GM10266 (cell line): ENCODE data around the gene CEP120.

Experiments
- DNase-seq: peaks from one replicate; pipeline ENCODE4 v3.0.0; 2012; ENCODE audit errors: extremely low spot score
- TF ChIP-seq, protein P1 (sequence below): IDR thresholded peaks from 2 replicates; pipeline ENCODE4 v1.5.1; 2012; ENCODE audit warnings: mild to moderate bottlenecking, low read depth; ENCODE audit not compliant: control insufficient read depth, insufficient read depth; ENCODE audit errors: missing control alignments

Gene CEP120

DNA sequence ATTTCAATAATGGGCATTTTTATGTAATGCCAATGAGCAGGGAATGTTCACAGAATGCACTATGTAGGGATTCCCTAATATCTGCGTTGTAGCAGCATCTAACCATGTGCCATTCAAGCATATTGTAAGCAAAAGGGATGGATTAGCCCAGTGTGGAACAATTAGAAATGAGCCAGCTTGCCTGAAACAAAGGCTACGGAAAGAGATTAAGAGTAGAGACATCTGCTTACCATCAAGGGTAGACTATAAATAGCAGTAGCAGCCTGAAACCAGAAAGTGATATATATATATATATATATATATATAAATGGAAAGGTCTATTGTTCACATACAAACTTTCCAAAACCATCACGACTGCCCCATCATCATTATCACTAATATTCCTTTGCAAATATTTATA, 31.9 kb upstream of the CEP120 start:
- TF ChIP-seq, protein P1, sequence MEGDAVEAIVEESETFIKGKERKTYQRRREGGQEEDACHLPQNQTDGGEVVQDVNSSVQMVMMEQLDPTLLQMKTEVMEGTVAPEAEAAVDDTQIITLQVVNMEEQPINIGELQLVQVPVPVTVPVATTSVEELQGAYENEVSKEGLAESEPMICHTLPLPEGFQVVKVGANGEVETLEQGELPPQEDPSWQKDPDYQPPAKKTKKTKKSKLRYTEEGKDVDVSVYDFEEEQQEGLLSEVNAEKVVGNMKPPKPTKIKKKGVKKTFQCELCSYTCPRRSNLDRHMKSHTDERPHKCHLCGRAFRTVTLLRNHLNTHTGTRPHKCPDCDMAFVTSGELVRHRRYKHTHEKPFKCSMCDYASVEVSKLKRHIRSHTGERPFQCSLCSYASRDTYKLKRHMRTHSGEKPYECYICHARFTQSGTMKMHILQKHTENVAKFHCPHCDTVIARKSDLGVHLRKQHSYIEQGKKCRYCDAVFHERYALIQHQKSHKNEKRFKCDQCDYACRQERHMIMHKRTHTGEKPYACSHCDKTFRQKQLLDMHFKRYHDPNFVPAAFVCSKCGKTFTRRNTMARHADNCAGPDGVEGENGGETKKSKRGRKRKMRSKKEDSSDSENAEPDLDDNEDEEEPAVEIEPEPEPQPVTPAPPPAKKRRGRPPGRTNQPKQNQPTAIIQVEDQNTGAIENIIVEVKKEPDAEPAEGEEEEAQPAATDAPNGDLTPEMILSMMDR = no peak
- DNase-seq = no peak

DNA sequence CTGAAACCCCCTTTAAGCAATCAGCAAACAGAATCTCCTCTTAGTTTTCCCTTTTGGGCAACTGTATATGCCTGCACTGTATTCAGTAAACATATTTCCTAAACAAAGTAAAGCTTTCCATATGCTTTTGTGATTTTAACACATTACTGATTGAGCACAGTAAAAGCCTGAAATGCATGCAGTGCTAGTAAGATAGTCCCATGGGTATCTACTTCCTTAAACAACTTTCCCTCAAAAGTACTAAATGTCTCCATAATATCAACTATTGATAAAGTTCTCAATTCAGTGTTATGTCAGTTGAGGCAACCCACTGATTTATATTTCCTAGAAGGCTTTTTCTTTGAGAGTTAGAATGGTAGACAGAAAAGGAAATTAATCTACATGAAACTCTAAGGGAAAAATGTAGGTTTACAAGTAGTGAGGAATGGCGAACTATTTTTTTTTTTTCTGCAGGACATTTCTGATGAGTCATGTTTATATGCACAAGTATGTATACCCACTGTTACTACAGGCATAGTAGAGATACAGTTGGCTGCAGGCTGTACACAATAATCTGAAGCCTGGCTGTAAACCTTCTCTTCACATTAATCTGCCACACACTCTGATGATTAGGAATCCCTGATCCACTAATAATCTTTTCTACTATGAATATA, 31.2 kb upstream of the CEP120 start:
- no peak for DNase-seq
- TF ChIP-seq, protein P1 = no peak

DNA sequence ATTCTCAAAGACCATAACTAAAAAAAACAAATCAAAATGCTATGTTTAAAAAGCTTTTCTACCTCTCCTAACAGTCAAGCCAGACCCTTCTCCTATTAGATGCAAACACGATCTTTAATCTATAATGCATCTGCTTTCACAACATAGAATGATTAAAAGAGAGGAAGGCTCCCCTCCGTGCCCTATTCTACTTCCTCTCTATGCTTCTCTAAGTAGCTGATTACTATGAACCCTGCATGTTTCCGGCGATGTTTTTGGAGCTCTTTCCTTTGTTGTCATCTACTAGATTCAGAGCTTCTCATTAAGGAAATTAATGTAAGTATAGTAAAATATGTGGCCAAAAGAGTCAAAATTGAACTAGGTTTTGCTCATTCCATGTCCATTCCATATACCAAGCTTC, 29.2 kb upstream of the CEP120 start:
- no peak for DNase-seq
- TF ChIP-seq, protein P1 = no peak

DNA sequence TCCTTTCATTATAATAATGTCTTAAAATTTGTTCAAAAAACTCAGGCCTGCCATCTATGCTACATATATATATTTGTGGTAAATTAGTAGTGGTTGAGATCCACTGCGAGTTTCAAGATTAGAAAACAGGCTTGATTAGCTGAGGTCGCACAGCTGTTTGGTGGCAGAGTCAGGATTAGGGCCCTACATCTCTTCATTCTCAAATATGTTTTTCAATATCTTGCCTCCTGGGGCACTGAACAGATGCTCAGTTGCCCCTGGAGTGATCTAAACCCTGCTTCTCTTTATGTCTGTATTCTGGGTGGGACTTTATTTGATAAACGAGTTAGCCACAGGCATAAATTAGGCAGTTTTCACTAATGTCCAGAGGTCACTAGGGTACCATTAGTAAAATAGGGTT, 27.8 kb upstream of the CEP120 start:
- DNase-seq = no peak
- TF ChIP-seq, protein P1 = no peak

DNA sequence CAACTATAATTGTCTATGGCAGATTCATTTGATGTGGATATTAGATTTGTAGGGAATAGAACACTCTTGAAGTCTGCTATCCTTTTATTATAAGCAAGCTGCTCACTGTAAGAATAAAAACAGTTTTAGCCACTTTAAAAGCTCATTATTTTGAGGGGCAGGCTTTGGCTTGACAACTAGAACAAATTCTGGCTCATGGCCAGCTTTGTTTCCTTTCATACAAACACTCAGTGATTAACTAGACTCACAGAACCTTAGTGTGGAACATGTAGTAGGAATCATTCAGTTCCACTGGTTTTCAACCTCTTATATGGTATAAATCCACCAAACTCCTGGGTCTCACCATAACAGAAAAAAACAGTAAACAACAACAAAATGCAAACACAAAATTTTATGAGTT, 27.4 kb upstream of the CEP120 start:
- DNase-seq = no peak
- TF ChIP-seq, protein P1 = no peak

DNA sequence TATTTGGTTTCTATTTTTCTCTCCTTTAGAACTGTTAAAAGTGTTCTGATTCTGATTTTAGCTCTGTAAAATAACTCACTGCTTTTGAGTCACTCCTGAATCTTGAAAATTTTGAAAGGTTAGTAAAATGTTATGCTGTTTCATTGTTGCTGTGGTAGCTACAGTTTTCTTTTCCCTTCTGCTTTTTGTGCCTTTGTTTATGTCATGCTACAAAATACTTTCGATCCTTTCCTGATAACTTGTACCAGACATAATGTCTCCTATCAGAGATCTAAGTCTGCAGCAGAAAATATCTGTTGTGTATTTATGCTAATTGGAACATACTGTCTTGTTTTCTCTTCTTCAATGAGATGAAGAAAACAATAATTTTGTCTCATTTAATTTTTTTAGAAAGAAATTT, 26.9 kb upstream of the CEP120 start:
- no peak for DNase-seq
- TF ChIP-seq, protein P1 = no peak

DNA sequence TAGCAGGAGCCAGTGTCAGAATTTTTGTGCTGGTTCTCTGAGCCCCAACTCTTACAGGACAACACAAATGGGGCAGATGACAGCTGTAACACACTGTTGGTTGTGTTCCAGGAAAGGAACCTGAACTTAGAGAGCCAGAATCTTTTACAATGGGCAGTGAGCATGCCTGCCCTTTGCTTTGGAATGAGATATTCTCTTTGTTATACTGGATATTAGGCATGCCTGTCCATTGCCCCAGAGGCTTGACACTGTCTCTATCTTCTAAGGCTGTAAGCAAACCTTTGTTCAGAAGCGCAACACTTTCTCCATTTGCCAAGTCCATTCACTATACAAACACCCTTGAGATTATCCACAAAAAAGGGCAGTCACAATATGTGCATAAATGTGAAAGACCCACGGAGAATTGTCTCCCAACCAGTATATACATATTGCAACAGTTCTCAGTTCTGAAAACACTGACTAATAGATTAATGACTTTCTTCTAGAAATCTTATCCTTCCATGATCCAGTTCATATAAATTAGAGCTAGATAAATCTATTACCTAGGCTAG, 26.3 kb upstream of the CEP120 start:
- DNase-seq = no peak
- TF ChIP-seq, protein P1 = no peak
